Osteoblast (primary cell): ENCODE results near the gene SPOPL. TPM values are rescaled to one million over a fixed set of nuclear protein-coding genes. Genes with fewer than 3 reads are reported as not detected.

ENCODE experiments used
- DNase-seq: peaks from one replicate; pipeline ENCODE4 v3.0.0; 2011; ENCODE audit warnings: low spot score, mixed read lengths; ENCODE audit not compliant: insufficient read length; ENCODE audit errors: missing footprints
- H2AFZ ChIP-seq: 2 replicates; pipeline ENCODE4 v1.6.0; 2011; ENCODE audit warnings: mild to moderate bottlenecking, low read length
- H3K27ac ChIP-seq: 2 replicates; pipeline ENCODE4 v1.5.1; 2011; ENCODE audit warnings: mild to moderate bottlenecking, low read depth, low read length, moderate library complexity
- H3K27me3 ChIP-seq: 2 replicates; pipeline ENCODE4 v1.6.0; 2012; ENCODE audit warnings: mild to moderate bottlenecking, control low read depth, inconsistent platforms, low read length, moderate library complexity; ENCODE audit not compliant: insufficient read depth
- H3K36me3 ChIP-seq: 2 replicates; pipeline ENCODE4 v1.5.1; 2011; ENCODE audit warnings: mild to moderate bottlenecking, low read length, control low read depth, moderate library complexity; ENCODE audit not compliant: insufficient read depth
- H3K4me1 ChIP-seq: 2 replicates; pipeline ENCODE4 v1.5.1; 2011; ENCODE audit warnings: mild to moderate bottlenecking, low read length, control low read depth, moderate library complexity; ENCODE audit not compliant: insufficient read depth
- H3K4me2 ChIP-seq: 2 replicates; pipeline ENCODE4 v1.6.0; 2011; ENCODE audit warnings: mild to moderate bottlenecking, low read length; ENCODE audit not compliant: insufficient read depth
- H3K4me3 ChIP-seq: fragments of 200-600 bp; sonication (generic); 3 replicates; pipeline ENCODE4 v1.5.1; 2012; ENCODE audit warnings: mild to moderate bottlenecking, low read length, inconsistent platforms; ENCODE audit not compliant: insufficient read depth
- H3K79me2 ChIP-seq: 2 replicates; pipeline ENCODE4 v1.6.0; 2012; ENCODE audit warnings: mild to moderate bottlenecking, low read length, control low read depth, inconsistent platforms; ENCODE audit not compliant: insufficient read depth
- H3K9me3 ChIP-seq: 2 replicates; pipeline ENCODE4 v1.5.1; 2011; ENCODE audit warnings: low read depth, low read length, control low read depth
- H4K20me1 ChIP-seq: 2 replicates; pipeline ENCODE4 v1.6.0; 2012; ENCODE audit warnings: mild to moderate bottlenecking, low read length, control low read depth; ENCODE audit not compliant: insufficient read depth
- CTCF ChIP-seq: IDR thresholded peaks from 2 replicates; pipeline ENCODE4 v1.5.1; 2011; ENCODE audit warnings: mild to moderate bottlenecking, low read depth, low read length, moderate library complexity; ENCODE audit errors: extremely low read depth
- total RNA-seq: library from RNA; depleted of rRNA; stranded (reverse); fragments of >200 nt; gene quantifications from 2 replicates; pipeline ENCODE4 v1.2.3, GENCODE V29; 2012

SPOPL gene
- total RNA-seq, 1 donor, result 23.5 TPM

DNA sequence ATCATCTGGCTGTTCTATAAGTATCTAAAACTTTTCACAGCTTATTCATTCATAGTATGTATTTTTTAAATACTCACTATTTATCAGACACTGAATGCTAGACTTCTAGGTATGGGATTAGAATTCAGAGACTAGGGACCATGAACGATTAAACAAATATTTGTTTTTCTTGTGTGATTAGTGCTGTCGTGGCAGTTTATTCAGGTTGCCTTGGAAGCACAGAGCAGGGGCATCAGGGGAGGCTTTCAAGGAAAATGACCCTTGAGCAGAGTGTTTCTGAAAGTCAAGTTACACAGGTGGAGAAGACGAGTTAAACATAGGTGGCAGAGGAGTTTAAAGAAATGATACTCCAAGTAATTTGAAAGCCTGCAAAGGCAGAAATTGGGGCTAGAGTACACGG lies 5.7 kb downstream of the SPOPL start:
- no peak for TF ChIP-seq CTCF
- Histone ChIP-seq H3K79me2 (peaks cover 80% of the 10 kb centered on the region), H4K20me1 (peaks cover 50% of the 10 kb centered on the region), H3K27me3 (no peaks in the 10 kb centered on the region), H3K4me2 (no peak overlapping the region), H2AFZ (no peak overlapping the region), H3K36me3 (no peaks in the 10 kb centered on the region), H3K27ac (no peak overlapping the region), H3K9me3 (no peaks in the 10 kb centered on the region), H3K4me1 (peaks cover 16% of the 10 kb centered on the region), H3K4me3 (no peak overlapping the region)
- DNase-seq, result no peak

- Histone ChIP-seq H2AFZ (no peak overlapping the region), H3K27me3 (no peaks in the 10 kb centered on the region), H3K4me3 (no peak overlapping the region), H3K4me1 (no peaks in the 10 kb centered on the region), H3K9me3 (no peaks in the 10 kb centered on the region), H3K4me2 (no peak overlapping the region), H3K36me3 (no peaks in the 10 kb centered on the region), H3K79me2 (peaks cover 83% of the 10 kb centered on the region), H3K27ac (no peak overlapping the region), H4K20me1 (peaks cover 39% of the 10 kb centered on the region)
- no peak for TF ChIP-seq CTCF
- DNase-seq, result no peak
Observed at GRCh38 chr2:138510319-138510718, 8.7 kb downstream of the SPOPL start.

- H3K4me3 ChIP-seq, result no peak overlapping the region
- DNase-seq, result no peak
- peaks cover 8% of the 10 kb centered on the region for H3K4me1 ChIP-seq
- no peak overlapping the region for H3K27ac ChIP-seq
- H2AFZ ChIP-seq, result no peak overlapping the region
- H3K4me2 ChIP-seq, result no peak overlapping the region
- no peaks in the 10 kb centered on the region for H3K36me3 ChIP-seq
- no peaks in the 10 kb centered on the region for H3K27me3 ChIP-seq
- peaks cover 85% of the 10 kb centered on the region for H3K79me2 ChIP-seq
- H3K9me3 ChIP-seq, result no peaks in the 10 kb centered on the region
- peaks cover 47% of the 10 kb centered on the region for H4K20me1 ChIP-seq
- no peak for TF ChIP-seq CTCF
Observed at GRCh38 chr2:138512672-138513071, 11.1 kb downstream of the SPOPL start.

DNA sequence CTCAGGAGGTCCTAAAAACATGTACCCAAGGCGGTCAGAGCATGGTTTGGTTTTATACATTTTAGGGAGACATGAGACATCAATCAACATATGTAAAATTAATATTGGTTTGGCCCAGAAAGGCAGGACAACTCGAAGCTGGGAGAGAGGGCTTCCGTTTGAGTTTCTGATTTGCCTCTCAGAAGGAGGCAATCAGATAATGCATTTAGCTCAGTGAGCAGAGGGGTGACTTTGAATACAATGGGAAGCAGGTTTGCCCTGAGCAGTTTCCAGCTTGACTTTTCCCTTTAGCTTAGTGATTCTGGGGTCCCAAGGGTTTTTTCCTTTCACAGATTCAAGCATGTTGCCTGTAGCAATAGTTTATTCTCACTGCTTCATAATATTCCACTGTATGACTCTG lies 12.6 kb downstream of the SPOPL start:
- no peaks in the 10 kb centered on the region for H3K27me3 ChIP-seq
- no peak overlapping the region for H2AFZ ChIP-seq
- H3K79me2 ChIP-seq, result peaks cover 83% of the 10 kb centered on the region
- H3K4me3 ChIP-seq, result no peak overlapping the region
- no peaks in the 10 kb centered on the region for H3K9me3 ChIP-seq
- peaks cover 49% of the 10 kb centered on the region for H4K20me1 ChIP-seq
- H3K36me3 ChIP-seq, result no peaks in the 10 kb centered on the region
- no peak for DNase-seq
- TF ChIP-seq CTCF, result no peak
- no peak overlapping the region for H3K27ac ChIP-seq
- peaks cover 8% of the 10 kb centered on the region for H3K4me1 ChIP-seq
- H3K4me2 ChIP-seq, result no peak overlapping the region
